C4-2B (cell line): ENCODE results near the gene BTBD16.

ENCODE experiments used
- H3K27ac ChIP-seq: fragments of 450-650 bp; 2 replicates; pipeline ENCODE4 v1.5.1; 2017
- CTCF ChIP-seq: fragments of 450-650 bp; conservative IDR thresholded peaks from 2 replicates; pipeline ENCODE4 v1.5.1; 2017; ENCODE audit warnings: mild to moderate bottlenecking
- ZFX ChIP-seq: fragments of 450-650 bp; IDR thresholded peaks from 2 replicates; pipeline ENCODE4 v1.6.1; 2017

The BTBD16 gene

GRCh38 chr10:122310311-122311050, 39.4 kb downstream of the BTBD16 start:
- TF ChIP-seq CTCF (no peak; the same call in 1 of the 2 replicates), ZFX (no peak)
- H3K27ac ChIP-seq, result peak overlapping the region; percentile 16

DNA sequence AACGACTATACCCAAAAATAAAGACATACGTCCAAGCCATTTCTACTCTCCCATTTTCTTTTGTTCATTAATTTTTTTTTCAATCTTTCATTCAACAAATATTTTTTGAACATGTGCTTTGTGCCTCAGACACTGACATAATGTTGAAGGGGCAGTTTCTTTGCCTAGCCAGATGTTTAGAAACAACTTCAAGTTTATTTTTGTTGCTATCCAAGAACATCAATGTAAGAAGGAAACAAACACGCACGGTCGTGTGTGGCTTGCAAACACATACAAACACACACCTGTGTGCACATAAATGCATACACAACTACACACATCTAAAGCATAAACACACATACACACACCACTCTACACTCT, 39.9 kb downstream of the BTBD16 start:
- H3K27ac ChIP-seq, result no peak overlapping the region
- TF ChIP-seq CTCF (no peak), ZFX (no peak)

DNA sequence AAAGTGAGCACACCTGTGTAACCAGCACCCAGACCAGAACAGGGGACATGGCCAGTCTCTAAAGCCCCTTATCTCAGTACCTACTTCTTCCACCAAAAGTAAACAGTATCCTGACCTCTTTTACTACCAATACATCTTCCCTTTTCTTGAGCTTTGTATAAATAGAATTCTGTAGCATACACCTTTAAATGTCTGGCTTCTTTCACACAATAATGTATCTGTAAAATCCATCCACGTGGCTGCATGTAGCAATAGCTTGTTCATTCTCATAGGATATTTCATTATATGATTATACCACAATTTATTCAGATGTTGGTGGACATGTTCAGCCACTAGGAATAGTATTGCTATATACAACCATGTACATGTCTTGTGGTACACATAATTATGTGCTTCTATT, 40.6 kb downstream of the BTBD16 start:
- no peak for TF ChIP-seq CTCF
- no peak for TF ChIP-seq ZFX
- H3K27ac ChIP-seq, result no peak overlapping the region

GRCh38 chr10:122316224-122316884, 45.3 kb downstream of the BTBD16 start:
- no peak overlapping the region for H3K27ac ChIP-seq

GRCh38 chr10:122321960-122322359, 50.9 kb downstream of the BTBD16 start:
- H3K27ac ChIP-seq, result no peak overlapping the region
- no peak for TF ChIP-seq ZFX
- TF ChIP-seq CTCF, result no peak

More at GRCh38 chr10:122316224-122316884, 45.3 kb downstream of the BTBD16 start:
- TF ChIP-seq ZFX (no peak), CTCF (no peak)

- H3K27ac ChIP-seq, result no peak overlapping the region
- TF ChIP-seq CTCF (no peak), ZFX (no peak)
These were observed 52.1 kb downstream of the BTBD16 start for GRCh38 chr10:122323189-122323588.

GRCh38 chr10:122323941-122324675, 53.0 kb downstream of the BTBD16 start:
- TF ChIP-seq ZFX (no peak), CTCF (no peak)
- H3K27ac ChIP-seq, result no peak overlapping the region
